ENCODE results near the gene TPRG1. TPM values are rescaled to one million over a fixed set of nuclear protein-coding genes. Genes with fewer than 3 reads are reported as not detected.

The TPRG1 gene
- total and polyA plus RNA-seq, 2 of the 8 experiments (the other 6 are each of a cell fraction or from before 2014, with no cell fraction given) = 0.37 to 0.47 TPM

- Histone ChIP-seq H2AK5ac (ENCODE audit: low read depth, low read length) (no peak overlapping the region), H3K23me2 (ENCODE audit: low read depth, low read length) (no peaks in the 10 kb centered on the region; the same call in 1 of the 2 replicates), H3K36me3 (ENCODE audit: control insufficient read depth in 2 of 4, insufficient read depth in 4 of 4, low read length in 3 of 4) (no peaks in the 10 kb centered on the region), H3K9me3 (ENCODE audit: insufficient read depth in 2 of 2, low read depth in 1 of 2, low read length in 1 of 2) (no peaks in the 10 kb centered on the region), H3K79me2 (ENCODE audit: control insufficient read depth in 1 of 2, insufficient read depth in 2 of 2, low read length in 2 of 2) (no peaks in the 10 kb centered on the region), H4K91ac (replicated peaks; ENCODE audit: insufficient read length, low read length) (no peak overlapping the region), H3K14ac (ENCODE audit: insufficient read length) (no peak overlapping the region), H2AFZ (ENCODE audit: low read length) (no peak overlapping the region), H3K27ac (ENCODE audit: low read depth, low read length) (no peak overlapping the region), H3K4ac (replicated peaks; ENCODE audit: insufficient read length, low read depth, low read length) (no peak overlapping the region), H4K5ac (ENCODE audit: insufficient read length, low read depth, low read length) (no peak overlapping the region), H3K79me1 (ENCODE audit: low read depth, low read length) (no peaks in the 10 kb centered on the region), H2BK20ac (ENCODE audit: low read length) (no peak overlapping the region), H3K23ac (ENCODE audit: insufficient read length) (no peak overlapping the region), H2BK120ac (replicated peaks; ENCODE audit: low read depth, low read length) (no peak overlapping the region), H4K8ac (ENCODE audit: extremely low read depth, insufficient read depth, low read length) (no peak overlapping the region), H3K9ac (replicated peaks in 1 of 4; ENCODE audit: extremely low read depth in 1 of 4, low read depth in 3 of 4, low read length in 3 of 4) (no peak overlapping the region), H3K27me3 (replicated peaks in 1 of 4; ENCODE audit: control insufficient read depth in 3 of 4, extremely low read depth in 1 of 4, insufficient read depth in 3 of 4, low read length in 3 of 4) (no peaks in the 10 kb centered on the region; a peak in 1 of 7 replicates), H3K4me2 (ENCODE audit: insufficient read depth in 1 of 2, low read depth in 2 of 2, low read length in 2 of 2) (no peak overlapping the region), H3K18ac (ENCODE audit: extremely low read depth, low read length) (no peak overlapping the region), H3K56ac (replicated peaks; ENCODE audit: insufficient read length, low read depth, low read length) (no peak overlapping the region), H4K20me1 (replicated peaks in 1 of 2; ENCODE audit: control insufficient read depth in 1 of 2, insufficient read depth in 2 of 2, low read length in 2 of 2) (no peaks in the 10 kb centered on the region), H3K4me3 (ENCODE audit: extremely low read depth in 1 of 4, insufficient read depth in 2 of 4, low read depth in 3 of 4, low read length in 4 of 4) (no peak overlapping the region), H3K4me1 (replicated peaks in 1 of 4; ENCODE audit: control insufficient read depth in 3 of 4, insufficient read depth in 4 of 4, low read length in 3 of 4) (no peaks in the 10 kb centered on the region; a peak in 1 of 7 replicates), H2BK15ac (ENCODE audit: low read length) (no peak overlapping the region), H2BK5ac (ENCODE audit: low read depth, low read length) (no peak overlapping the region), H2BK12ac (ENCODE audit: low read depth, low read length) (no peak overlapping the region)
- FAIRE-seq (no peak), DNase-seq (ENCODE audit: low read depth in 1 of 2, low spot score in 2 of 2) (peak in 1 of 2 experiments; percentile 2)
- CTCF ChIA-PET (ENCODE audit: partially characterized antibody) = interaction anchor here (0.7 to 2.8 kb wide), 5 partner anchors 9 to 182 kb away, joined by 3 to 15 read pairs (median 3); no protein-coding TSS in a partner anchor
- WGBS, 2 experiments (ENCODE audit: extremely low coverage in 1 of 2, insufficient coverage in 1 of 2, insufficient read length in 1 of 2, insufficient replicate concordance in 2 of 2, low coverage in 1 of 2, low lambda C conversion rate in 2 of 2, missing lambda C conversion rate in 1 of 2) = 84% methylated on average over 4 of the region's 4 CpGs; no CpG with 5 or more reads in 1 of the 2 experiments
- TF ChIP-seq TEAD4 (IDR thresholded peaks at IDR 0.05; ENCODE audit: low read depth, low read length) (peak; percentile 10; the same call in 1 of the 2 replicates), CBX5 (IDR thresholded peaks at IDR 0.05; ENCODE audit: low read depth, low read length) (no peak)
- POLR2A ChIA-PET (ENCODE audit: partially characterized antibody) = interaction anchor here (0.8 kb wide), 1 partner anchor 9 kb away, joined by 3 read pairs; no protein-coding TSS in a partner anchor
Measured at GRCh38 chr3:189137416-189137815, 34.4 kb upstream of the TPRG1 start.

Measured in H1 (cell line).